ENCODE data around the gene SLC22A16. TPM values are rescaled to one million over a fixed set of nuclear protein-coding genes. Genes with fewer than 3 reads are reported as not detected.

The SLC22A16 gene
- total RNA-seq, 1 experiment from 2014 or later: not detected

- CTCF ChIA-PET: no interaction called here
- intact Hi-C loops (cut with micrococcal nuclease; ENCODE audit: unreplicated experiment): no loop called here
These were observed 65.9 kb downstream of the SLC22A16 start for GRCh38 chr6:110410511-110410910.

GRCh38 chr6:110409794-110410193 lies 66.6 kb downstream of the SLC22A16 start:
- Mint-ChIP-seq H3K36me3 (ENCODE audit: insufficient read depth, unreplicated experiment) (no peaks in the 10 kb centered on the region), H3K27ac (ENCODE audit: unreplicated experiment) (no peak overlapping the region), H3K9me3 (ENCODE audit: low read depth, unreplicated experiment) (no peaks in the 10 kb centered on the region), H3K4me3 (ENCODE audit: low read depth, unreplicated experiment) (no peak overlapping the region), H3K4me1 (ENCODE audit: low read depth, unreplicated experiment) (no peaks in the 10 kb centered on the region), H3K27me3 (ENCODE audit: unreplicated experiment) (no peaks in the 10 kb centered on the region)
- intact Hi-C loops (cut with micrococcal nuclease; ENCODE audit: unreplicated experiment): no loop called here
- no peak for TF ChIP-seq CTCF (IDR thresholded peaks at IDR 0.05; ENCODE audit: unreplicated experiment)
- DNase-seq: no peak
- BruUV-seq (replicated peaks): no TSS peak
- CTCF ChIA-PET: no interaction called here

More at GRCh38 chr6:110410511-110410910, 65.9 kb downstream of the SLC22A16 start:
- BruUV-seq (replicated peaks): no TSS peak
- no peak for DNase-seq
- H3K27me3 Mint-ChIP-seq (ENCODE audit: unreplicated experiment): no peaks in the 10 kb centered on the region
- H3K9me3 Mint-ChIP-seq (ENCODE audit: low read depth, unreplicated experiment): no peaks in the 10 kb centered on the region
- H3K36me3 Mint-ChIP-seq (ENCODE audit: insufficient read depth, unreplicated experiment): peaks cover 5% of the 10 kb centered on the region
- no peak overlapping the region for H3K4me3 Mint-ChIP-seq (ENCODE audit: low read depth, unreplicated experiment)
- H3K4me1 Mint-ChIP-seq (ENCODE audit: low read depth, unreplicated experiment): peaks cover 4% of the 10 kb centered on the region
- no peak overlapping the region for H3K27ac Mint-ChIP-seq (ENCODE audit: unreplicated experiment)
- no peak for TF ChIP-seq CTCF (IDR thresholded peaks at IDR 0.05; ENCODE audit: unreplicated experiment)

- CTCF ChIA-PET: interaction anchor here (0.5 kb wide), 1 partner anchor 963 kb away, joined by 8 read pairs; no protein-coding TSS in a partner anchor
- intact Hi-C loops (cut with micrococcal nuclease; ENCODE audit: unreplicated experiment): no loop called here
- no peak overlapping the region for H3K27ac Mint-ChIP-seq (ENCODE audit: unreplicated experiment)
- no peaks in the 10 kb centered on the region for H3K9me3 Mint-ChIP-seq (ENCODE audit: low read depth, unreplicated experiment)
- H3K4me3 Mint-ChIP-seq (ENCODE audit: low read depth, unreplicated experiment): no peak overlapping the region
- no peaks in the 10 kb centered on the region for H3K27me3 Mint-ChIP-seq (ENCODE audit: unreplicated experiment)
- DNase-seq: no peak
- H3K4me1 Mint-ChIP-seq (ENCODE audit: low read depth, unreplicated experiment): no peaks in the 10 kb centered on the region
- no TSS peak for BruUV-seq (replicated peaks)
- no peak for TF ChIP-seq CTCF (IDR thresholded peaks at IDR 0.05; ENCODE audit: unreplicated experiment)
- no peaks in the 10 kb centered on the region for H3K36me3 Mint-ChIP-seq (ENCODE audit: insufficient read depth, unreplicated experiment)
These were observed 67.5 kb downstream of the SLC22A16 start for GRCh38 chr6:110408901-110409300.

- CTCF ChIA-PET: interaction anchor here (1.0 kb wide), 1 partner anchor 9 kb away, joined by 3 read pairs; no protein-coding TSS in a partner anchor
These were observed 71.8 kb downstream of the SLC22A16 start for GRCh38 chr6:110404607-110405006.

More at GRCh38 chr6:110404607-110405006, 71.8 kb downstream of the SLC22A16 start:
- Mint-ChIP-seq H3K27me3 (ENCODE audit: unreplicated experiment) (no peaks in the 10 kb centered on the region), H3K36me3 (ENCODE audit: insufficient read depth, unreplicated experiment) (no peaks in the 10 kb centered on the region), H3K27ac (ENCODE audit: unreplicated experiment) (no peak overlapping the region), H3K9me3 (ENCODE audit: low read depth, unreplicated experiment) (no peaks in the 10 kb centered on the region), H3K4me1 (ENCODE audit: low read depth, unreplicated experiment) (no peaks in the 10 kb centered on the region), H3K4me3 (ENCODE audit: low read depth, unreplicated experiment) (no peak overlapping the region)
- BruUV-seq (replicated peaks): no TSS peak
- no peak for DNase-seq
- intact Hi-C loops (cut with micrococcal nuclease; ENCODE audit: unreplicated experiment): no loop called here
- no peak for TF ChIP-seq CTCF (IDR thresholded peaks at IDR 0.05; ENCODE audit: unreplicated experiment)
